Stimulated activated CD8-positive, alpha-beta memory T cell treated with anti-CD3 and anti-CD28 coated beads, Interleukin-7, amount 100 ng/mL, for 24 hours (primary cell): Measurements from ENCODE around the gene EPGN.
"Not testable (repeated sequence)": the region's sequence is repeated elsewhere in the genome, so short reads cannot be mapped to it uniquely, and the experiment has no call there.

Experiments
- DNase-seq: peaks from one replicate; pipeline ENCODE4 v3.0.0-alpha.2; 2020; ENCODE audit warnings: low read depth

Gene EPGN

GRCh38 chr4:74340421-74340820, 32.2 kb downstream of the EPGN start:
- not testable (repeated sequence) for DNase-seq

GRCh38 chr4:74344031-74344430, 35.8 kb downstream of the EPGN start:
- no peak for DNase-seq

- no peak for DNase-seq
These were observed 45.6 kb downstream of the EPGN start for GRCh38 chr4:74353858-74354257.

GRCh38 chr4:74357965-74358364, 49.7 kb downstream of the EPGN start:
- no peak for DNase-seq

GRCh38 chr4:74361671-74362070, 53.4 kb downstream of the EPGN start:
- no peak for DNase-seq

GRCh38 chr4:74362347-74362746, 54.1 kb downstream of the EPGN start:
- no peak for DNase-seq

GRCh38 chr4:74364256-74364651, 56.0 kb downstream of the EPGN start:
- no peak for DNase-seq

GRCh38 chr4:74364652-74365491, 56.6 kb downstream of the EPGN start, which contains the start of gene EREG:
Gene EREG, plus strand, starts transcription at chr4:74365145. Its CDS starts 164 bp downstream, at chr4:74365309.
- DNase-seq, result no peak

GRCh38 chr4:74365761-74366160, 57.5 kb downstream of the EPGN start:
- no peak for DNase-seq
